Inferior parietal cortex (tissue), 1 donor: ENCODE data around the gene LGALS9B.
"Not testable (repeated sequence)": the region's sequence is repeated elsewhere in the genome, so short reads cannot be mapped to it uniquely, and the experiment has no call there.

Experiments used
- DNase-seq: peaks from one replicate; pipeline ENCODE4 v3.0.0-alpha.2; 2016; ENCODE audit errors: extremely low spot score

The LGALS9B gene

DNA sequence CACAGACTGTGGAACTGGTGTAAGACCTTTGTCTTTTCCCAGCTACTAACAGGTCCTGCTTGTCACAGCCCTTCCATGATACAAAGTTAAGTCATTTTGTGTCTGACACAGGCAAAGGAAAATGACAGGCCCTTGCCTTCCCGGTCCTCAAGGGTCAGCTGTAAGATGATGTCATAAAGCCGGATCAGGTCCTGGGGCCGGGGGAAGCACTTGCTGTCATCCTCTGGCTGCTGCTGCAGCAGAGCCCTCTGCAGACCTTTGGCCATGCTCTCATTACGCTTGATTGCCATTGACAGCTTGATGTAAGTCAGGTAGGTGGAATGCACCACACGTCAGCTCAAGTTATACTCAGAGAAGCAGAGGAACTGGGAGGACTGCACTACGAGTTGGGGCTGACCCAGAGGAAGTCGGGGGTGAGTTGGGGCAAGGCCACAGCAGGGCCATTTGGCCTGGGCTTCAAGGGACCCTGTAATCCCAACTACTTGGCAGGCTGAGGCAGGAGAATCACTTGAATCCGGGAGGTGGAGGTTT, 50.9 kb downstream of the LGALS9B start:
- DNase-seq = not testable (repeated sequence)

DNA sequence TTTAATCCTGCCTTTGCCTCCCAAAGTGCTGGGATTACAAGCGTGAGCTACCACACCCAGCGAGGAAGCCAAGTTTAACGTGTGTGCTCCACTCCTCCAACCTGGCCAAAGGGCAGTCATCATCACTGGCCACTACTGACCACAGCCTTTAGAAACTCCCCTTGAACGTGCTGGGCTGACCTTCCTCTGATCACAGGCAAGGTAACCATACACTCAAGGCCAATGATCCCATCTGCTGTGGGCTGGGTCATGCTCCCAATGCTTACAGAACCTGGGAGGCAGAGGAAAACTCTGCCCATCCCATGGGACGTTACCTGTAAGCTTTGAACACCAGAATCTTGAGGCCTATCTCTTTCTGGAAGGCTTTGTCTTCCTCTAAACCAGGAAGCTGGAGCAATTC, 51.9 kb downstream of the LGALS9B start:
- not testable (repeated sequence) for DNase-seq

DNA sequence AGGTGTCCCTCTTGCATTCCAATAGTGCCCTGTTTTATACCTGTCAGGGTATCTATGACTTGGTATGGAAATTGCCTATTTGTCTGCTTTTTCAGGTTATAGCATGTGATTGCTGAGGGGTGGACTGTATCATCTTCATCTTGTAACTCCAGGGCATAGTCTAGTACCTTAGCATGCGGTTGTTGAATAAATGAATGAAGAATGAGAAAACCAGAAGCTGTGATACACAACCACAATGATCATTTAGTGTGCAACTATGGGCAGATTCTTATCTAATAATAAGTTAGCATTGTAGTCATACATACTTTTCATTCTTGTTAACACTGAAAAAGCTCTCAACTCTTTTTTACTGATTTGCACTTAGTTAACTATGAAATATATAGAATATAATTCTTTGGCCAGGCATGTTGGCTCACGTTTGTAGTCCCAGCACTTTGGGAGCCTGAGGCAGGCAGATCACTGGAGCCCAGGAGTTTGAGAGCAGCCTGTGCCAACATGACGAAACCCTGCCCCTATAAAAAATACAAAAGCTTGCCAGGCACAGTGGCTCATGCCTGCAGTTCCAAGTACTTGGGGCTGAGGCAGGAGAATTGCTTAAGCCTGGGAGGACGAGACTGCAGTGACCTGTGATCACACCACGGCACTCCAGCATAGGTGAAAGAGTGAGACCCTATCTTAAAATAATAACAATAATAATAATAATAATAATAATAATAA, 65.9 kb downstream of the LGALS9B start:
- DNase-seq = not testable (repeated sequence)

DNA sequence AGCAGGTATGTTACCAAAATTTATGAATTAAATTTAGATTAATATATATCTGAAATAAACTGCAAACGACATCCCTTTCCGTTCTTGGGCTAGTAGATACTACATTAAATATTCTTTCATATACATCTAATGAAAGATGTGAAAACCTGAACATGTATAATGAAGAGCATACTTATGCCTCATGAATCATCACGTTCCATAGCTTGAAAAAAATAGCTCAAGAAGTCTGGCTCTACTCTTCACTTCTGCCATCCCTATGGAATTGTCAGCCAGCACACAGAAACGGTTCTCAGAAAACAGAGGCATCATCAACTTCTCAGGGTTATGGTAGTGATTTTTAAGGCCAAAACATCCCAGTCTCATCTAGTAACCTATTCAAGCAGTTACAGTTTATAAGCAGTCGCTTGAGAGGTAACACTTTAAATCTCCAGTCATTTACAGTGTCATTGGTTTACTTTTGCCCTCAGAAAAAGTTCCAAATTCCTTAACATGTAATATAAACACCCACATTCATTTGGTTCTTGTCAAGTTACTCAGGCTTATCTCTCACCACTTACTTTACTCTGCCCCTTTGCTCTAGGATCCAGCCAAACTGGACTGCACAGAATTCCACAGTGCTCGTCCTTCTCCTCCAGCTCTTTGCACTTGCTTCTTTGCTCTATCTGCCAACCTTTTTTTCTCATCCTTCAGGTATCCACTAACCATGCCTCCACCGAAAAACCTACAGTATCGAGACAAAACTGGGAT, 66.6 kb downstream of the LGALS9B start:
- not testable (repeated sequence) for DNase-seq
